AG09319 (cell line): ENCODE measurements around the gene PIWIL4.
"Not testable (repeated sequence)": the region's sequence is repeated elsewhere in the genome, so short reads cannot be mapped to it uniquely, and the experiment has no call there.

Experiments used
- DNase-seq: peaks from one replicate; pipeline ENCODE4 v3.0.0-alpha.2; 2010; ENCODE audit warnings: low read depth; ENCODE audit errors: extremely low read depth
- CTCF ChIP-seq: IDR thresholded peaks from 2 replicates; pipeline ENCODE4 v1.5.1; 2011; ENCODE audit warnings: low read depth, mild to moderate bottlenecking, inconsistent platforms, low read length, moderate library complexity

The PIWIL4 gene

GRCh38 chr11:94550513-94550912 lies 16.7 kb upstream of the PIWIL4 start:
- no peak for DNase-seq

GRCh38 chr11:94553938-94554337 lies 13.2 kb upstream of the PIWIL4 start:
- no peak for DNase-seq
- TF ChIP-seq CTCF = no peak

More at GRCh38 chr11:94550513-94550912, 16.7 kb upstream of the PIWIL4 start:
- no peak for TF ChIP-seq CTCF

GRCh38 chr11:94555752-94556329 lies 11.3 kb upstream of the PIWIL4 start:
- DNase-seq = not testable (repeated sequence)

- no peak for DNase-seq
- TF ChIP-seq CTCF = no peak
Observed at GRCh38 chr11:94557421-94557820, 9.7 kb upstream of the PIWIL4 start.

GRCh38 chr11:94557992-94558391 lies 9.2 kb upstream of the PIWIL4 start:
- no peak for TF ChIP-seq CTCF
- DNase-seq = no peak

GRCh38 chr11:94558468-94558867 lies 8.7 kb upstream of the PIWIL4 start:
- TF ChIP-seq CTCF = no peak
- DNase-seq = no peak

GRCh38 chr11:94558932-94559331 lies 8.2 kb upstream of the PIWIL4 start:
- TF ChIP-seq CTCF = no peak
- DNase-seq = no peak

- TF ChIP-seq CTCF = no peak
- DNase-seq = no peak
Observed at GRCh38 chr11:94559361-94559760, 7.8 kb upstream of the PIWIL4 start.
